Activated CD8-positive, alpha-beta memory T cell treated with anti-CD3 and anti-CD28 coated beads for 24 hours (primary cell): ENCODE measurements around the gene AK8.
"Not testable (repeated sequence)": the region's sequence is repeated elsewhere in the genome, so short reads cannot be mapped to it uniquely, and the experiment has no call there.

Experiments used
- DNase-seq: peaks from one replicate; pipeline ENCODE4 v3.0.0-alpha.2; 2020

The AK8 gene

GRCh38 chr9:132795511-132796303 lies 82.4 kb downstream of the AK8 start:
- DNase-seq = peak; percentile 28

GRCh38 chr9:132794730-132795380 lies 83.2 kb downstream of the AK8 start:
- DNase-seq = peak; percentile 43

GRCh38 chr9:132793606-132794580 lies 84.2 kb downstream of the AK8 start:
- peak; percentile 47 for DNase-seq

GRCh38 chr9:132792547-132792946 lies 85.5 kb downstream of the AK8 start:
- peak; percentile 51 for DNase-seq

- peak; percentile 38 for DNase-seq
These were observed 86.3 kb downstream of the AK8 start for GRCh38 chr9:132791699-132792240.

- DNase-seq = peak; percentile 15
These were observed 88.4 kb downstream of the AK8 start for GRCh38 chr9:132789719-132790118.

GRCh38 chr9:132788378-132788777 lies 89.7 kb downstream of the AK8 start:
- DNase-seq = no peak

- DNase-seq = no peak
These were observed 90.3 kb downstream of the AK8 start for GRCh38 chr9:132787748-132788159.

- no peak for DNase-seq
These were observed 93.7 kb downstream of the AK8 start for GRCh38 chr9:132784286-132784830.

- no peak for DNase-seq
These were observed 95.1 kb downstream of the AK8 start for GRCh38 chr9:132783006-132783405.

- no peak for DNase-seq
These were observed 96.0 kb downstream of the AK8 start for GRCh38 chr9:132782037-132782436.

GRCh38 chr9:132780230-132781007 lies 97.7 kb downstream of the AK8 start:
- DNase-seq = no peak

- DNase-seq = no peak
These were observed 101.2 kb downstream of the AK8 start for GRCh38 chr9:132776891-132777290.

- no peak for DNase-seq
These were observed 101.8 kb downstream of the AK8 start for GRCh38 chr9:132776268-132776667.

- DNase-seq = no peak
These were observed 102.4 kb downstream of the AK8 start for GRCh38 chr9:132775720-132776119.

- DNase-seq = no peak
These were observed 103.2 kb downstream of the AK8 start for GRCh38 chr9:132774886-132775285.

- no peak for DNase-seq
These were observed 104.2 kb downstream of the AK8 start for GRCh38 chr9:132773764-132774339.

- DNase-seq = no peak
These were observed 105.0 kb downstream of the AK8 start for GRCh38 chr9:132773093-132773492.

- DNase-seq = not testable (repeated sequence)
These were observed 106.3 kb downstream of the AK8 start for GRCh38 chr9:132771752-132772151.

- DNase-seq = no peak
These were observed 107.2 kb downstream of the AK8 start for GRCh38 chr9:132770770-132771310.
